ENCODE data around the gene FBXW11.

Gene FBXW11

GRCh38 chr5:171841984-171842776, 164.3 kb downstream of the FBXW11 start:
- Histone ChIP-seq H3K79me2 (ENCODE audit: low read length) (no peaks in the 10 kb centered on the region), H3K9ac (ENCODE audit: low read length) (no peak overlapping the region), H2AFZ (ENCODE audit: low read depth, low read length) (no peak overlapping the region), H3K27ac (ENCODE audit: low read length) (no peak overlapping the region), H3K4me1 (ENCODE audit: low read length) (no peaks in the 10 kb centered on the region), H3K9me3 (ENCODE audit: insufficient read depth, low read length) (no peaks in the 10 kb centered on the region), H3K36me3 (replicated peaks; ENCODE audit: low read depth, low read length) (no peaks in the 10 kb centered on the region), H3K4me3 (ENCODE audit: low read length) (no peak overlapping the region), H3K4me2 (ENCODE audit: low read length) (no peak overlapping the region), H4K20me1 (ENCODE audit: insufficient read depth, low read length) (no peaks in the 10 kb centered on the region), H3K27me3 (ENCODE audit: low read depth, low read length) (no peaks in the 10 kb centered on the region)
- TF ChIP-seq CTCF (IDR thresholded peaks at IDR 0.05; ENCODE audit: low read depth, low read length) (no peak), EZH2phosphoT487 (IDR thresholded peaks at IDR 0.05; ENCODE audit: low read depth) (no peak)

- Histone ChIP-seq H3K9me3 (ENCODE audit: insufficient read depth, low read length) (no peaks in the 10 kb centered on the region), H3K79me2 (ENCODE audit: low read length) (no peaks in the 10 kb centered on the region), H3K4me3 (ENCODE audit: low read length) (no peak overlapping the region), H3K36me3 (replicated peaks; ENCODE audit: low read depth, low read length) (no peaks in the 10 kb centered on the region), H3K4me1 (ENCODE audit: low read length) (no peaks in the 10 kb centered on the region), H3K27me3 (ENCODE audit: low read depth, low read length) (no peaks in the 10 kb centered on the region), H3K9ac (ENCODE audit: low read length) (no peak overlapping the region), H3K4me2 (ENCODE audit: low read length) (no peak overlapping the region), H4K20me1 (ENCODE audit: insufficient read depth, low read length) (no peaks in the 10 kb centered on the region), H3K27ac (ENCODE audit: low read length) (no peak overlapping the region), H2AFZ (ENCODE audit: low read depth, low read length) (no peak overlapping the region)
- no peak for TF ChIP-seq EZH2phosphoT487 (IDR thresholded peaks at IDR 0.05; ENCODE audit: low read depth)
- no peak for TF ChIP-seq CTCF (IDR thresholded peaks at IDR 0.05; ENCODE audit: low read depth, low read length)
These were observed 165.5 kb downstream of the FBXW11 start for GRCh38 chr5:171840711-171841522.

GRCh38 chr5:171840066-171840465, 166.4 kb downstream of the FBXW11 start:
- Histone ChIP-seq H2AFZ (ENCODE audit: low read depth, low read length) (no peak overlapping the region), H3K36me3 (replicated peaks; ENCODE audit: low read depth, low read length) (no peaks in the 10 kb centered on the region), H3K9ac (ENCODE audit: low read length) (no peak overlapping the region), H3K4me3 (ENCODE audit: low read length) (no peak overlapping the region), H4K20me1 (ENCODE audit: insufficient read depth, low read length) (no peaks in the 10 kb centered on the region), H3K4me1 (ENCODE audit: low read length) (no peaks in the 10 kb centered on the region), H3K27ac (ENCODE audit: low read length) (no peak overlapping the region), H3K9me3 (ENCODE audit: insufficient read depth, low read length) (no peaks in the 10 kb centered on the region), H3K4me2 (ENCODE audit: low read length) (no peak overlapping the region), H3K27me3 (ENCODE audit: low read depth, low read length) (no peaks in the 10 kb centered on the region), H3K79me2 (ENCODE audit: low read length) (no peaks in the 10 kb centered on the region)
- TF ChIP-seq EZH2phosphoT487 (IDR thresholded peaks at IDR 0.05; ENCODE audit: low read depth) (no peak), CTCF (IDR thresholded peaks at IDR 0.05; ENCODE audit: low read depth, low read length) (no peak)

- Histone ChIP-seq H3K9ac (ENCODE audit: low read length) (no peak overlapping the region), H3K4me1 (ENCODE audit: low read length) (no peaks in the 10 kb centered on the region), H2AFZ (ENCODE audit: low read depth, low read length) (no peak overlapping the region)
These were observed 167.3 kb downstream of the FBXW11 start for GRCh38 chr5:171839112-171839511.

More at GRCh38 chr5:171839112-171839511, 167.3 kb downstream of the FBXW11 start:
- no peak overlapping the region for H3K4me2 ChIP-seq (ENCODE audit: low read length)
- no peaks in the 10 kb centered on the region for H3K79me2 ChIP-seq (ENCODE audit: low read length)
- H3K9me3 ChIP-seq (ENCODE audit: insufficient read depth, low read length): no peaks in the 10 kb centered on the region
- TF ChIP-seq EZH2phosphoT487 (IDR thresholded peaks at IDR 0.05; ENCODE audit: low read depth) (no peak), CTCF (IDR thresholded peaks at IDR 0.05; ENCODE audit: low read depth, low read length) (no peak)
- H3K36me3 ChIP-seq (replicated peaks; ENCODE audit: low read depth, low read length): no peaks in the 10 kb centered on the region
- no peak overlapping the region for H3K27ac ChIP-seq (ENCODE audit: low read length)
- H3K27me3 ChIP-seq (ENCODE audit: low read depth, low read length): no peaks in the 10 kb centered on the region
- no peaks in the 10 kb centered on the region for H4K20me1 ChIP-seq (ENCODE audit: insufficient read depth, low read length)
- H3K4me3 ChIP-seq (ENCODE audit: low read length): no peak overlapping the region

Measured in OCI-LY3 (cell line).